Activated T-helper 1 cell treated with anti-CD3 and anti-CD28 coated beads, Interleukin-12 subunit alpha, Interleukin-12 subunit beta, Interleukin-2, Interleukin-4 antibody, amounts not matched to agents 30 ng/mL and 10 ng/mL and 1 ng/mL, durations not matched to agents 14 hours and 24 hours and 36 hours (primary cell): ENCODE measurements around the gene TCEA3. TPM values are rescaled to one million over a fixed set of nuclear protein-coding genes. Genes with fewer than 3 reads are reported as not detected.
A peak's percentile ranks its signal among the peaks of the same experiment; 100 is the strongest.

ENCODE experiments used
- DNase-seq: peaks from one replicate; pipeline ENCODE4 v3.0.0; 2021; ENCODE audit warnings: low spot score
- H3K27ac Mint-ChIP-seq: one replicate; pipeline ENCODE4 v1.8.0; 2021; ENCODE audit warnings: mild to moderate bottlenecking, mixed read lengths
- H3K27me3 Mint-ChIP-seq: one replicate; pipeline ENCODE4 v1.8.0; 2022; ENCODE audit warnings: mild to moderate bottlenecking, moderate library complexity, mixed read lengths; ENCODE audit not compliant: insufficient read depth
- H3K36me3 Mint-ChIP-seq: one replicate; pipeline ENCODE4 v1.8.0; 2021; ENCODE audit warnings: low read depth, mixed read lengths
- H3K4me1 Mint-ChIP-seq: one replicate; pipeline ENCODE4 v1.8.0; 2021; ENCODE audit warnings: low read depth, mixed read lengths
- H3K4me3 Mint-ChIP-seq: one replicate; pipeline ENCODE4 v1.8.0; 2021; ENCODE audit warnings: mild to moderate bottlenecking, moderate library complexity, mixed read lengths
- H3K9me3 Mint-ChIP-seq: one replicate; pipeline ENCODE4 v1.8.0; 2021; ENCODE audit warnings: mixed read lengths
- intact Hi-C: fragments of 100-400 bp; cut with micrococcal nuclease; formaldehyde crosslinking; loops from one replicate; pipeline ENCODE4 v1.15.1; 2024
- total RNA-seq: library from RNA; stranded (reverse); gene quantifications from 2 replicates; pipeline ENCODE4 v1.2.3, GENCODE V29; 2022

Gene TCEA3
- total RNA-seq, 1 donor from 2014 or later = 2.6 TPM

GRCh38 chr1:23341931-23342692, 82.4 kb downstream of the TCEA3 start:
- DNase-seq = no peak
- intact Hi-C loops = loop anchor here (2.0 to 10.0 kb wide), 4 partner anchors 143 to 2000 kb away; partner anchors contain the start of genes ASAP3, ELOA and PITHD1
- Mint-ChIP-seq H3K36me3 (peaks cover 30% of the 10 kb centered on the region), H3K4me1 (peaks cover 65% of the 10 kb centered on the region), H3K27me3 (peaks cover 2% of the 10 kb centered on the region), H3K4me3 (peak overlapping the region; percentile 92), H3K9me3 (no peaks in the 10 kb centered on the region), H3K27ac (peak overlapping the region; percentile 96)

DNA sequence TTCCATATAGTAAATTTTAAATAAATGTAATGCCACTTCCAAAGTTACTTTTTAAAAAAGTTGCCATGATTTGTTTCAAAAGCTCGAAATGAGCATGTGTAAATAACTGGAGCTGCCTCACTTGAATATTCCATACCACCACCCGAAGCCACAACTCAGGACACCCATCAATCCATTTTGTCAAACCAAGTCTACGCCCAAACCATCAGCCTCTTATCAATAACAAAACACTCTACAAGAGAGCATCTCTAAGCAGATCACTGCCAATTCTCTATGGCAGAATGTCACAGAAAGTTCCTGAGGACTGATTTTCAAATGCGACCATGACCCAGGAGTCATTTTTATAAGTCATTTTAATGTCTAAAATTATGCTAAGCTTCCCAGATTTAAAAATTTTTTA, 84.9 kb downstream of the TCEA3 start:
- no peaks in the 10 kb centered on the region for H3K27me3 Mint-ChIP-seq
- peaks cover 62% of the 10 kb centered on the region for H3K4me1 Mint-ChIP-seq
- DNase-seq = no peak
- H3K9me3 Mint-ChIP-seq = no peaks in the 10 kb centered on the region
- peak overlapping the region; percentile 25 for H3K27ac Mint-ChIP-seq
- peaks cover 41% of the 10 kb centered on the region for H3K36me3 Mint-ChIP-seq
- intact Hi-C loops = loop anchor here (5.0 to 10.0 kb wide), 3 partner anchors 405 to 1997 kb away; partner anchors contain the start of genes ELOA and PITHD1
- peak overlapping the region; percentile 16 for H3K4me3 Mint-ChIP-seq

DNA sequence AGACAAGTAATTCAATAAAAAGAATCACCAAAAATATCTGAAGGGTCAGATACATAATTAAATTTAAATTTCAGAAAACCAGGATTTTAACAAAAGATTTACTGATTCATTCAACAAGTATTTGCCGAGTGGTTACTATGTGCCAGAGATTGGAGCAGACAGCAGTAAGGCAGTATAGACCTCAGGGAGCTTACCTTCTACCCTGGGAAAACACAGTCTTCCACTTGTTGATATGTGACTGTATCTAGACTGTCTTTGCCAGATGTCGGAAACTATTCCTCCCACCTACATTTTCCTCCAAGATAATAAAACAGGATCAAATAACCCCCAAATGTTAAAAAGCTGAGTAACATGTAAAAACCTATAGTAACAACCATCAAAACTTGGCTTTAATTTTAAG, 86.7 kb downstream of the TCEA3 start:
- H3K27ac Mint-ChIP-seq = no peak overlapping the region
- H3K4me1 Mint-ChIP-seq = peaks cover 55% of the 10 kb centered on the region
- H3K9me3 Mint-ChIP-seq = no peaks in the 10 kb centered on the region
- intact Hi-C loops = no loop called here
- no peak for DNase-seq
- H3K4me3 Mint-ChIP-seq = no peak overlapping the region
- H3K27me3 Mint-ChIP-seq = no peaks in the 10 kb centered on the region
- H3K36me3 Mint-ChIP-seq = peaks cover 50% of the 10 kb centered on the region

DNA sequence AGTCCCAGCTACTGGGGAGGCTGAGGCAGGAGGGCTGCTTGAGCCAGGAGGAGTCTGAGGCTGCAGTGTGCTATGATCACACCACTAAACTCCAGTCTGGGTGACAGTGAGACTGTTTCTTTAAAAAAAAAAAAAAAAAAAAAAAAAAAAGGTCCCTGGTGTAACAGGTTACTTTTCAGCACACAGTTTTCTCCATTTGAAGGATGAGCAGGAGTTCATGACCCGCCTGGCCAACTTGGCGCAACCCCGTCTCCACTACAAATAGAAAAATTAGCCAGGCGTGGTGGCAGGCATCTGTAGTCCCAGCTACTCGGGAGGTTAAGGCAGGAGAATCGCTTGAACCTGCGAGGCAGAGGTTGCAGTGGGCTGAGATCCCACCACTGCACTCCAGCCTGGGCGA, 92.8 kb downstream of the TCEA3 start:
- Mint-ChIP-seq H3K4me1 (peaks cover 21% of the 10 kb centered on the region), H3K27ac (peak overlapping the region; percentile 34), H3K4me3 (no peak overlapping the region), H3K9me3 (no peaks in the 10 kb centered on the region), H3K36me3 (peaks cover 51% of the 10 kb centered on the region), H3K27me3 (no peaks in the 10 kb centered on the region)
- DNase-seq = no peak
- intact Hi-C loops = loop anchor here (5.0 kb wide), 1 partner anchor 36 kb away; the partner anchor contains the start of gene ZNF436

Other genes with a start within 250 kb of the TCEA3 start
- gene HTR1D, start 207.2 kb downstream of the TCEA3 start, total RNA-seq = not detected in 2 replicates
- 241 and 247 TPM in 2 replicates for gene HNRNPR, start 80.5 kb downstream of the TCEA3 start, total RNA-seq
- gene ZNF436, start 54.9 kb downstream of the TCEA3 start, total RNA-seq = 4.6 TPM in 2 replicates
- gene ASAP3, start 59.4 kb upstream of the TCEA3 start, total RNA-seq = not detected in 2 replicates
- 32.0 and 33.5 TPM in 2 replicates for gene E2F2, start 106.5 kb upstream of the TCEA3 start, total RNA-seq
- 20.8 and 22.9 TPM in 2 replicates for gene ID3, start 134.8 kb upstream of the TCEA3 start, total RNA-seq